Epithelial cell of proximal tubule (primary cell): Measurements from ENCODE around the gene CLDN25. TPM values are rescaled to one million over a fixed set of nuclear protein-coding genes. Genes with fewer than 3 reads are reported as not detected.
"Not testable (repeated sequence)": the region's sequence is repeated elsewhere in the genome, so short reads cannot be mapped to it uniquely, and the experiment has no call there.

Experiments
- DNase-seq: peaks from one replicate; pipeline ENCODE4 v3.0.0-alpha.2; 2011; ENCODE audit warnings: low read depth
- H3K4me3 ChIP-seq: 2 replicates; pipeline ENCODE4 v1.5.1; 2011; ENCODE audit warnings: low read depth, mild to moderate bottlenecking, low read length
- CTCF ChIP-seq: conservative IDR thresholded peaks from 2 replicates; pipeline ENCODE4 v1.5.1; 2012; ENCODE audit warnings: low read depth, mild to moderate bottlenecking, low read length
- total RNA-seq: library from RNA; depleted of rRNA; stranded (reverse); fragments of >200 nt; gene quantifications from 2 replicates; pipeline ENCODE4 v1.2.3, GENCODE V29; 2015

The CLDN25 gene
- not detected in 2 replicates for total RNA-seq

DNA sequence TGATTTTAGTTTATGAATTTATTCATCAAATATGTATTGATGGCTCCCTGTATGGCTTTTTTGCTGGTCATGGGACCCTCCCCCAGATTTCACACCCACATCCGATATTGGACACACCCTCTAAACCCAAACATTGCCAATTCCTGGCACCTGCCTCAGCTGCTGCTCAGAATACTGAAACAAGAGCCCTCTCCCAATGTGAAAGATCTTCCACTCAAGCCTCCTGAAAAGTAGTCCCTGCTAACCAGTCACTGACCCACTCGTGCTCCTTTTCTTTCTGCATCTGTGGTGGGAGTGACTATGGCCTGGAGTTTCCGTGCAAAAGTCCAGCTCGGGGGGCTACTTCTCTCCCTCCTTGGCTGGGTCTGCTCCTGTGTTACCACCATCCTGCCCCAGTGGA lies at the start of gene CLDN25:
CLDN25 (plus strand) TSS at position 301 of the 400 bp plus-strand sequence; CDS start at position 301, 0 bp downstream.
- TF ChIP-seq CTCF: no peak
- DNase-seq: no peak
- no peak within 1 kb of the TSS for H3K4me3 ChIP-seq

GRCh38 chr11:113730887-113731726 lies 48.5 kb upstream of the CLDN25 start:
- DNase-seq: peak; percentile 22
- TF ChIP-seq CTCF: peak; percentile 77
- no peak overlapping the region for H3K4me3 ChIP-seq

- H3K4me3 ChIP-seq: no peak overlapping the region
- no peak for TF ChIP-seq CTCF
- no peak for DNase-seq
These were observed 47.5 kb upstream of the CLDN25 start for GRCh38 chr11:113732092-113732491.

- no peak overlapping the region for H3K4me3 ChIP-seq
- TF ChIP-seq CTCF: no peak
- DNase-seq: no peak
These were observed 43.3 kb upstream of the CLDN25 start for GRCh38 chr11:113736323-113736722.

GRCh38 chr11:113752932-113753331 lies 26.7 kb upstream of the CLDN25 start:
- no peak overlapping the region for H3K4me3 ChIP-seq
- DNase-seq: no peak
- no peak for TF ChIP-seq CTCF

GRCh38 chr11:113760241-113760640 lies 19.4 kb upstream of the CLDN25 start:
- no peak overlapping the region for H3K4me3 ChIP-seq
- TF ChIP-seq CTCF: no peak
- no peak for DNase-seq

DNA sequence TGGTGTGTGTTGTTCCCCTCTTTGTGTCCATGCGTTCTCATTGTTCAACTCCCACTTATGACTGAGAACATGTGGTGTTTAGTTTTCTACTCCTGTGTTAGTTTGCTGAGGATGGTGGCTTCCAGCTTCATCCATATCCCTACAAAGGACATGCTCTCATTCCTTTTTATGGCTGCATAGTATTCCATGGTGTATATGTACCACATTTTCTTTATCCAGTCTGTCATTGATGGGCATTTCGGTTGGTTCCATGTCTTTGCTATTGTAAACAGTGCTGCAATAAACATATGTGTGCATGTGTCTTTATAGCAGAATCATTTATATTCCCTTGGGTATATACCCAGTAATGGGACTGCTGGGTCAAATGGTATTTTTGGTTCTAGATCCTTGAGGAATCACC lies 16.6 kb upstream of the CLDN25 start:
- H3K4me3 ChIP-seq, DNase-seq: not testable (repeated sequence)
